GM06990 (cell line): ENCODE data around the gene RNF214.

Source experiments
- DNase-seq: peaks from one replicate; pipeline ENCODE4 v3.0.0-alpha.2; 2011; ENCODE audit not compliant: insufficient read length; ENCODE audit errors: extremely low read depth
- H3K27me3 ChIP-seq: replicated peaks from 2 replicates; pipeline ENCODE4 v1.6.0; 2011; ENCODE audit warnings: low read length; ENCODE audit not compliant: control insufficient read depth, insufficient read depth
- H3K36me3 ChIP-seq: 2 replicates; pipeline ENCODE4 v1.5.1; 2011; ENCODE audit warnings: low read length; ENCODE audit not compliant: control insufficient read depth, insufficient read depth
- H3K4me3 ChIP-seq: replicated peaks from 2 replicates; pipeline ENCODE4 v1.5.1; 2011; ENCODE audit warnings: low read depth, mild to moderate bottlenecking, control low read depth, low read length
- CTCF ChIP-seq: IDR thresholded peaks from 2 replicates; pipeline ENCODE4 v1.5.1; 2011; ENCODE audit warnings: low read length, control low read depth, mild to moderate bottlenecking, inconsistent platforms; ENCODE audit not compliant: insufficient read depth, poor library complexity, severe bottlenecking

Gene RNF214

GRCh38 chr11:117187428-117187798 lies 45.1 kb upstream of the RNF214 start:
- Histone ChIP-seq H3K4me3 (no peak overlapping the region), H3K36me3 (peaks cover 25% of the 10 kb centered on the region), H3K27me3 (no peaks in the 10 kb centered on the region)
- no peak for DNase-seq
- TF ChIP-seq CTCF, result no peak

- no peak for DNase-seq
- Histone ChIP-seq H3K36me3 (peaks cover 25% of the 10 kb centered on the region), H3K27me3 (no peaks in the 10 kb centered on the region), H3K4me3 (no peak overlapping the region)
- TF ChIP-seq CTCF, result no peak
Observed at GRCh38 chr11:117187799-117188481, 44.5 kb upstream of the RNF214 start.

GRCh38 chr11:117188620-117189081 lies 43.8 kb upstream of the RNF214 start:
- Histone ChIP-seq H3K27me3 (no peaks in the 10 kb centered on the region), H3K4me3 (no peak overlapping the region), H3K36me3 (peaks cover 25% of the 10 kb centered on the region)
- TF ChIP-seq CTCF, result no peak
- no peak for DNase-seq

GRCh38 chr11:117189191-117189940 lies 43.1 kb upstream of the RNF214 start:
- no peak overlapping the region for H3K4me3 ChIP-seq
- TF ChIP-seq CTCF, result no peak
- peak; percentile 59 for DNase-seq
- H3K27me3 ChIP-seq, result no peaks in the 10 kb centered on the region
- H3K36me3 ChIP-seq, result peaks cover 28% of the 10 kb centered on the region

GRCh38 chr11:117189941-117190544 lies 42.4 kb upstream of the RNF214 start:
- Histone ChIP-seq H3K27me3 (no peaks in the 10 kb centered on the region), H3K4me3 (no peak overlapping the region), H3K36me3 (peaks cover 28% of the 10 kb centered on the region)
- no peak for TF ChIP-seq CTCF
- no peak for DNase-seq
